ENCODE data around the gene ERMP1.
"Not testable (repeated sequence)": the region's sequence is repeated elsewhere in the genome, so short reads cannot be mapped to it uniquely, and the experiment has no call there.

The ERMP1 gene

DNA sequence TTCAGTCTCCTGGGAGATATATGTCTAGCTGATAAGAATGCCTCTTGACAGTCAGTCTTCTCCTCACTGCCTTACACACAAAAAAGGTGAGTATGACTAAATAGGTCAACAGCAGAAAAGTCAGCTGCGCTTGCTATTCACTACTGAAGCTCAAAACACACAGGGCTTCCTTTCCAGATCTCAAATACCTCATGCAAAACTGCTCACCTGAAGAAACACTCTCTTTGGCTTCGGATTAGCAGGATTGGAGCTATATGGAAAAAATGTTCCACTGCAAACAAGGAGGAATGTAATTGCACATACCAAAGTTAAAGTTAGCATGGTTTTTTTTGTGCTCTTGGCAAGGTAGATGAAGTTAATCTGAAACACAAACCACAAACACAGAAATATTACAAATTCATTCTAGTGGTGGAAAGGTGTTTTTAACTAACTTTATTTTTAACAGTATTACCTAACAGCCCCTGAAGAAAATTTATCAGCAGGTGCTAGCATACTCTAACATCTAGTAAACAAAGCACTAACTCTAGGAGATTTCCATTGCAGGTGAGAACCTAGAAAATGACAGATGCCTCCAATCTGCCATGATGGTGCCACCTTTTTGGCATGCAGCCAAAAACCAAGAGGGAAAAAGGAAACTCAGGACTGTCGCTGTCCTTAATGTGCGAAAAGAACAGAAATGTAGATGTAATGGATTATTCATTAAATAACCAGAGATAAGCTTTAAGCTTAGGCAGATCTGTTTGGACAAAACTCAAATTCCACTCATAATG is 31.8 kb downstream of the ERMP1 start:
- Histone ChIP-seq H3K4me1 (ENCODE audit: control insufficient read depth in 1 of 2, insufficient read depth in 2 of 2, low read length in 2 of 2) (peaks cover 10 to 22% of the 10 kb centered on the region in 2 donors), H3K4me3 (ENCODE audit: low read depth in 1 of 2, low read length in 2 of 2) (peak overlapping the region in 1 of 2 donors; percentile 13), H3K27ac (ENCODE audit: low read depth, low read length) (no peak overlapping the region), H3K9ac (ENCODE audit: low read depth in 1 of 2, low read length in 2 of 2) (no peak overlapping the region), H3K36me3 (ENCODE audit: control insufficient read depth in 1 of 2, insufficient read depth in 2 of 2, low read length in 2 of 2) (peaks cover 14 to 26% of the 10 kb centered on the region in 2 donors), H3K27me3 (ENCODE audit: control insufficient read depth in 1 of 2, insufficient read depth in 2 of 2, low read length in 2 of 2) (no peaks in the 10 kb centered on the region), H3K9me3 (ENCODE audit: control insufficient read depth in 1 of 2, low read length in 2 of 2) (no peaks in the 10 kb centered on the region)

GRCh38 chr9:5800378-5800777 is 32.5 kb downstream of the ERMP1 start:
- H3K27ac ChIP-seq (ENCODE audit: low read depth, low read length); H3K9ac ChIP-seq (ENCODE audit: low read depth in 1 of 2, low read length in 2 of 2); H3K27me3 ChIP-seq (ENCODE audit: control insufficient read depth in 1 of 2, insufficient read depth in 2 of 2, low read length in 2 of 2); H3K4me3 ChIP-seq (ENCODE audit: low read depth in 1 of 2, low read length in 2 of 2); H3K9me3 ChIP-seq (ENCODE audit: control insufficient read depth in 1 of 2, low read length in 2 of 2): not testable (repeated sequence)
- peaks cover 14 to 24% of the 10 kb centered on the region in 2 donors for H3K36me3 ChIP-seq (ENCODE audit: control insufficient read depth in 1 of 2, insufficient read depth in 2 of 2, low read length in 2 of 2)
- peaks cover 10 to 14% of the 10 kb centered on the region in 2 donors for H3K4me1 ChIP-seq (ENCODE audit: control insufficient read depth in 1 of 2, insufficient read depth in 2 of 2, low read length in 2 of 2)

DNA sequence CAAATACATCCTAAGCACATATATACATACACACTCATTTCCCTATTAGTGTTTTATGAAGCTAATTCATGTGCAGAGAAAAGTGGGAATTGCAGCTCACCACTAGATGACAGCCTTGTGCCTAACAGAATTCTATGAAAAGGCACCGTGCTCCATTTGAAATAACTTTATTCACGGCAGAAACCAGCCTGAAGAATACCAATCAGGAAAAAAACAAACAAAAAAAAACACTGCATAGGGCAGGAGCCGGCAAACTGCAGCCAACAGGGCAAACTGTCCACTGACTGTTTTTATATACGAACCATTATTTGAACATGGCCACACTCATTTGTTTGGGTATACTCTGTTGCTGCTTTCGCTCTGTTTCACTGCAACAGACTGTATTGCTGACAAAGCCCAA is 33.6 kb downstream of the ERMP1 start:
- H3K9me3 ChIP-seq (ENCODE audit: control insufficient read depth in 1 of 2, low read length in 2 of 2): no peaks in the 10 kb centered on the region
- no peak overlapping the region for H3K9ac ChIP-seq (ENCODE audit: low read depth in 1 of 2, low read length in 2 of 2)
- peaks cover 10 to 14% of the 10 kb centered on the region in 2 donors for H3K4me1 ChIP-seq (ENCODE audit: control insufficient read depth in 1 of 2, insufficient read depth in 2 of 2, low read length in 2 of 2)
- no peaks in the 10 kb centered on the region for H3K27me3 ChIP-seq (ENCODE audit: control insufficient read depth in 1 of 2, insufficient read depth in 2 of 2, low read length in 2 of 2)
- peaks cover 10 to 16% of the 10 kb centered on the region in 2 donors for H3K36me3 ChIP-seq (ENCODE audit: control insufficient read depth in 1 of 2, insufficient read depth in 2 of 2, low read length in 2 of 2)
- no peak overlapping the region for H3K4me3 ChIP-seq (ENCODE audit: low read depth in 1 of 2, low read length in 2 of 2)
- no peak overlapping the region for H3K27ac ChIP-seq (ENCODE audit: low read depth, low read length)

DNA sequence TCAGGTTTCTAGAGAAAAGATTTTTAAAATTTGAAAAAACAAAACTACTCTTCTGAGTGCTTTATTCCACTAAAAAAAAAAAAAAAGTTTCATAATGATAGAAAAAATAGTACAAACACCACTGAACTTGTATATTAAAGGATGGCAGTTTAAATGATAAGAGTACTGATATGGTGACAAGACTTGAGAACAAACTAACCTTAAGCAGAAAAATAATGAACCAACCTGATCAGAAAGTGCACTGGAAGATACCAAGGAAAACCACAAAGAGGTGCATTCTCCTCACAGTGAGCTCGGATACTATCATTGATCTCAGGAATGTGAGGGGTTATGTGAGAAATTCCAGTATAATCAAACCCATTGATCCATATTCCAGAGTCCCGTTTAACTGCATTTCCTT is 34.3 kb downstream of the ERMP1 start:
- H3K9ac ChIP-seq (ENCODE audit: low read depth in 1 of 2, low read length in 2 of 2): no peak overlapping the region
- H3K36me3 ChIP-seq (ENCODE audit: control insufficient read depth in 1 of 2, insufficient read depth in 2 of 2, low read length in 2 of 2): peaks cover 6 to 13% of the 10 kb centered on the region in 2 donors
- no peaks in the 10 kb centered on the region for H3K9me3 ChIP-seq (ENCODE audit: control insufficient read depth in 1 of 2, low read length in 2 of 2)
- no peak overlapping the region for H3K4me3 ChIP-seq (ENCODE audit: low read depth in 1 of 2, low read length in 2 of 2)
- peaks cover 10 to 14% of the 10 kb centered on the region in 2 donors for H3K4me1 ChIP-seq (ENCODE audit: control insufficient read depth in 1 of 2, insufficient read depth in 2 of 2, low read length in 2 of 2)
- H3K27me3 ChIP-seq (ENCODE audit: control insufficient read depth in 1 of 2, insufficient read depth in 2 of 2, low read length in 2 of 2): no peaks in the 10 kb centered on the region
- H3K27ac ChIP-seq (ENCODE audit: low read depth, low read length): no peak overlapping the region

GRCh38 chr9:5796298-5796697 is 36.6 kb downstream of the ERMP1 start:
- H3K4me3 ChIP-seq (ENCODE audit: low read depth in 1 of 2, low read length in 2 of 2): no peak overlapping the region
- no peak overlapping the region for H3K9ac ChIP-seq (ENCODE audit: low read depth in 1 of 2, low read length in 2 of 2)
- H3K36me3 ChIP-seq (ENCODE audit: control insufficient read depth in 1 of 2, insufficient read depth in 2 of 2, low read length in 2 of 2): peaks cover 6 to 21% of the 10 kb centered on the region in 2 donors
- H3K27ac ChIP-seq (ENCODE audit: low read depth, low read length): no peak overlapping the region
- peaks cover 6% of the 10 kb centered on the region in 2 donors for H3K4me1 ChIP-seq (ENCODE audit: control insufficient read depth in 1 of 2, insufficient read depth in 2 of 2, low read length in 2 of 2)
- no peaks in the 10 kb centered on the region for H3K9me3 ChIP-seq (ENCODE audit: control insufficient read depth in 1 of 2, low read length in 2 of 2)
- H3K27me3 ChIP-seq (ENCODE audit: control insufficient read depth in 1 of 2, insufficient read depth in 2 of 2, low read length in 2 of 2): no peaks in the 10 kb centered on the region

DNA sequence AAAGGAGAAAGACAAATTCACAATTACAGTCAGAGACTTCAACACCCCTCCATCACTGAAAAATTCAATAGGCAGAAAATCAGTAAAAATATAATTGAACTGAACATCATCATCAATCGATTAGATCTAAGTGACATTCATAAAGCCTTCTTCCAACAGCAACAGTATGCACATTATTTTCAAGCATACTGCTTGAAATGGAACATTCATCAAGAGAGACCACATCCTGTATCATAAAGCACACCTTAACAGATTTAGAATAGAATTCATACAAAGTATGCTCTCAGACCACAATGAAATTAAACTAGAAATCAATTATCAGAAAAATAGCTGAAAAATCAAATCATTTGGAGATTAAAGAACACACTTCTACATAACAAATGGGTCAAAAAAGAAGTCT is 39.1 kb downstream of the ERMP1 start:
- Histone ChIP-seq H3K27me3 (ENCODE audit: control insufficient read depth in 1 of 2, insufficient read depth in 2 of 2, low read length in 2 of 2) (no peaks in the 10 kb centered on the region), H3K36me3 (ENCODE audit: control insufficient read depth in 1 of 2, insufficient read depth in 2 of 2, low read length in 2 of 2) (peaks cover 14 to 30% of the 10 kb centered on the region in 2 donors), H3K27ac (ENCODE audit: low read depth, low read length) (no peak overlapping the region), H3K9ac (ENCODE audit: low read depth in 1 of 2, low read length in 2 of 2) (no peak overlapping the region), H3K4me1 (ENCODE audit: control insufficient read depth in 1 of 2, insufficient read depth in 2 of 2, low read length in 2 of 2) (no peaks in the 10 kb centered on the region), H3K4me3 (ENCODE audit: low read depth in 1 of 2, low read length in 2 of 2) (no peak overlapping the region), H3K9me3 (ENCODE audit: control insufficient read depth in 1 of 2, low read length in 2 of 2) (no peaks in the 10 kb centered on the region)

GRCh38 chr9:5791870-5792269 is 41.0 kb downstream of the ERMP1 start:
- H3K9me3 ChIP-seq (ENCODE audit: control insufficient read depth in 1 of 2, low read length in 2 of 2): no peaks in the 10 kb centered on the region
- H3K27ac ChIP-seq (ENCODE audit: low read depth, low read length): no peak overlapping the region
- no peaks in the 10 kb centered on the region for H3K27me3 ChIP-seq (ENCODE audit: control insufficient read depth in 1 of 2, insufficient read depth in 2 of 2, low read length in 2 of 2)
- H3K9ac ChIP-seq (ENCODE audit: low read depth in 1 of 2, low read length in 2 of 2): no peak overlapping the region
- no peaks in the 10 kb centered on the region for H3K4me1 ChIP-seq (ENCODE audit: control insufficient read depth in 1 of 2, insufficient read depth in 2 of 2, low read length in 2 of 2)
- H3K4me3 ChIP-seq (ENCODE audit: low read depth in 1 of 2, low read length in 2 of 2): no peak overlapping the region
- H3K36me3 ChIP-seq (ENCODE audit: control insufficient read depth in 1 of 2, insufficient read depth in 2 of 2, low read length in 2 of 2): peaks cover 14 to 30% of the 10 kb centered on the region in 2 donors

GRCh38 chr9:5790923-5791322 is 42.0 kb downstream of the ERMP1 start:
- Histone ChIP-seq H3K36me3 (ENCODE audit: control insufficient read depth in 1 of 2, insufficient read depth in 2 of 2, low read length in 2 of 2) (peaks cover 22 to 34% of the 10 kb centered on the region in 2 donors), H3K27me3 (ENCODE audit: control insufficient read depth in 1 of 2, insufficient read depth in 2 of 2, low read length in 2 of 2) (no peaks in the 10 kb centered on the region), H3K4me1 (ENCODE audit: control insufficient read depth in 1 of 2, insufficient read depth in 2 of 2, low read length in 2 of 2) (no peaks in the 10 kb centered on the region), H3K27ac (ENCODE audit: low read depth, low read length) (no peak overlapping the region), H3K9me3 (ENCODE audit: control insufficient read depth in 1 of 2, low read length in 2 of 2) (no peaks in the 10 kb centered on the region), H3K9ac (ENCODE audit: low read depth in 1 of 2, low read length in 2 of 2) (no peak overlapping the region), H3K4me3 (ENCODE audit: low read depth in 1 of 2, low read length in 2 of 2) (no peak overlapping the region)

- Histone ChIP-seq H3K9me3 (ENCODE audit: control insufficient read depth in 1 of 2, low read length in 2 of 2) (no peaks in the 10 kb centered on the region), H3K4me3 (ENCODE audit: low read depth in 1 of 2, low read length in 2 of 2) (no peak overlapping the region), H3K9ac (ENCODE audit: low read depth in 1 of 2, low read length in 2 of 2) (no peak overlapping the region), H3K27me3 (ENCODE audit: control insufficient read depth in 1 of 2, insufficient read depth in 2 of 2, low read length in 2 of 2) (no peaks in the 10 kb centered on the region), H3K27ac (ENCODE audit: low read depth, low read length) (no peak overlapping the region), H3K4me1 (ENCODE audit: control insufficient read depth in 1 of 2, insufficient read depth in 2 of 2, low read length in 2 of 2) (peaks cover 0 to 2% of the 10 kb centered on the region in 2 donors), H3K36me3 (ENCODE audit: control insufficient read depth in 1 of 2, insufficient read depth in 2 of 2, low read length in 2 of 2) (peaks cover 26 to 42% of the 10 kb centered on the region in 2 donors)
Measured at GRCh38 chr9:5789489-5789888, 43.4 kb downstream of the ERMP1 start.

GRCh38 chr9:5787759-5788302 is 45.1 kb downstream of the ERMP1 start:
- Histone ChIP-seq H3K4me3 (ENCODE audit: low read depth in 1 of 2, low read length in 2 of 2) (no peak overlapping the region), H3K9ac (ENCODE audit: low read depth in 1 of 2, low read length in 2 of 2) (no peak overlapping the region), H3K36me3 (ENCODE audit: control insufficient read depth in 1 of 2, insufficient read depth in 2 of 2, low read length in 2 of 2) (peaks cover 26 to 47% of the 10 kb centered on the region in 2 donors), H3K4me1 (ENCODE audit: control insufficient read depth in 1 of 2, insufficient read depth in 2 of 2, low read length in 2 of 2) (peaks cover 0 to 4% of the 10 kb centered on the region in 2 donors), H3K27ac (ENCODE audit: low read depth, low read length) (no peak overlapping the region), H3K27me3 (ENCODE audit: control insufficient read depth in 1 of 2, insufficient read depth in 2 of 2, low read length in 2 of 2) (no peaks in the 10 kb centered on the region), H3K9me3 (ENCODE audit: control insufficient read depth in 1 of 2, low read length in 2 of 2) (no peaks in the 10 kb centered on the region)
